WI38 (cell line): ENCODE results near the gene SLC35D2.

ENCODE experiments used
- H3K4me3 ChIP-seq: 2 replicates; pipeline ENCODE4 v1.5.1; 2011; ENCODE audit warnings: low read depth, mild to moderate bottlenecking, control low read depth, low read length
- CTCF ChIP-seq: IDR thresholded peaks from 2 replicates; pipeline ENCODE4 v1.5.1; 2012; ENCODE audit warnings: low read depth, mild to moderate bottlenecking, control low read depth, low read length

The SLC35D2 gene

GRCh38 chr9:96420468-96421219, 37.1 kb upstream of the SLC35D2 start:
- TF ChIP-seq CTCF: no peak
- no peak overlapping the region for H3K4me3 ChIP-seq

- no peak for TF ChIP-seq CTCF
- H3K4me3 ChIP-seq: peak overlapping the region; percentile 92
These were observed 36.1 kb upstream of the SLC35D2 start for GRCh38 chr9:96419691-96419969.

GRCh38 chr9:96418920-96419690, 35.6 kb upstream of the SLC35D2 start:
- TF ChIP-seq CTCF: no peak
- H3K4me3 ChIP-seq: peak overlapping the region; percentile 92

- TF ChIP-seq CTCF: no peak
- peak within 1 kb of the TSS; percentile 92 for H3K4me3 ChIP-seq
These were observed 34.8 kb upstream of the SLC35D2 start, which contains the start of gene ZNF367 for GRCh38 chr9:96418083-96418919. Gene ZNF367 (minus strand): TSS chr9:96418370. CDS start chr9:96418032, 338 bp downstream.

- TF ChIP-seq CTCF: no peak
- peak overlapping the region; percentile 92 for H3K4me3 ChIP-seq
These were observed 34.2 kb upstream of the SLC35D2 start for GRCh38 chr9:96417661-96418082.

- peak overlapping the region; percentile 92 for H3K4me3 ChIP-seq
- no peak for TF ChIP-seq CTCF
These were observed 33.6 kb upstream of the SLC35D2 start for GRCh38 chr9:96417051-96417586.
